ENCODE results near the gene HSD17B7. TPM values are rescaled to one million over a fixed set of nuclear protein-coding genes. Genes with fewer than 3 reads are reported as not detected.

Gene HSD17B7
- total RNA-seq, 1 experiment from 2014 or later: 25.0 TPM

DNA sequence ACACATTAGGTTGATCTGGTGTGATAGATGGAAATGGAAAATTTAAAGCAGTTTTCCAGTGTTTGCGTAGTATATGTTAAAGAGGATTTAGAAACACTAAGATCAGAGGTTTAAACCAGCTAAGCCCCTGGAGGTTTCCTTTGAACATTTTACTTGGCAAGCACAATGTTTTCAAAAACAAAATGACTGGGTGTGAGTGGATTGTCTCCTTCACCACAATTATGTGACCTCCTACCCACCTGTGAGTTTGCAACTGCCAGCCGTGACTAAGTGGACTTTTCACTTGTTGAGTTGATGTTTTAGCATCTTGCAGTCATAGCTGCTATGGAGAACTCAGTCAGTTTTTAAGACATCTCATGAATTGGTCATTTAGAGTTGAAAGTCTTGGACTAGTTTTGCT lies 65.8 kb downstream of the HSD17B7 start (continued):
- TF ChIP-seq PRDM15 (CRISPR knock-in tag; IDR thresholded peaks at IDR 0.05): no peak
- TF ChIP-seq, protein P1, sequence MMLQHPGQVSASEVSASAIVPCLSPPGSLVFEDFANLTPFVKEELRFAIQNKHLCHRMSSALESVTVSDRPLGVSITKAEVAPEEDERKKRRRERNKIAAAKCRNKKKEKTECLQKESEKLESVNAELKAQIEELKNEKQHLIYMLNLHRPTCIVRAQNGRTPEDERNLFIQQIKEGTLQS (CRISPR knock-in tag; conservative IDR thresholded peaks at IDR 0.05): no peak
- no peak for TF ChIP-seq IRF2 (CRISPR knock-in tag; IDR thresholded peaks at IDR 0.05; ENCODE audit: borderline replicate concordance, low read depth)
- TF ChIP-seq, protein P2, sequence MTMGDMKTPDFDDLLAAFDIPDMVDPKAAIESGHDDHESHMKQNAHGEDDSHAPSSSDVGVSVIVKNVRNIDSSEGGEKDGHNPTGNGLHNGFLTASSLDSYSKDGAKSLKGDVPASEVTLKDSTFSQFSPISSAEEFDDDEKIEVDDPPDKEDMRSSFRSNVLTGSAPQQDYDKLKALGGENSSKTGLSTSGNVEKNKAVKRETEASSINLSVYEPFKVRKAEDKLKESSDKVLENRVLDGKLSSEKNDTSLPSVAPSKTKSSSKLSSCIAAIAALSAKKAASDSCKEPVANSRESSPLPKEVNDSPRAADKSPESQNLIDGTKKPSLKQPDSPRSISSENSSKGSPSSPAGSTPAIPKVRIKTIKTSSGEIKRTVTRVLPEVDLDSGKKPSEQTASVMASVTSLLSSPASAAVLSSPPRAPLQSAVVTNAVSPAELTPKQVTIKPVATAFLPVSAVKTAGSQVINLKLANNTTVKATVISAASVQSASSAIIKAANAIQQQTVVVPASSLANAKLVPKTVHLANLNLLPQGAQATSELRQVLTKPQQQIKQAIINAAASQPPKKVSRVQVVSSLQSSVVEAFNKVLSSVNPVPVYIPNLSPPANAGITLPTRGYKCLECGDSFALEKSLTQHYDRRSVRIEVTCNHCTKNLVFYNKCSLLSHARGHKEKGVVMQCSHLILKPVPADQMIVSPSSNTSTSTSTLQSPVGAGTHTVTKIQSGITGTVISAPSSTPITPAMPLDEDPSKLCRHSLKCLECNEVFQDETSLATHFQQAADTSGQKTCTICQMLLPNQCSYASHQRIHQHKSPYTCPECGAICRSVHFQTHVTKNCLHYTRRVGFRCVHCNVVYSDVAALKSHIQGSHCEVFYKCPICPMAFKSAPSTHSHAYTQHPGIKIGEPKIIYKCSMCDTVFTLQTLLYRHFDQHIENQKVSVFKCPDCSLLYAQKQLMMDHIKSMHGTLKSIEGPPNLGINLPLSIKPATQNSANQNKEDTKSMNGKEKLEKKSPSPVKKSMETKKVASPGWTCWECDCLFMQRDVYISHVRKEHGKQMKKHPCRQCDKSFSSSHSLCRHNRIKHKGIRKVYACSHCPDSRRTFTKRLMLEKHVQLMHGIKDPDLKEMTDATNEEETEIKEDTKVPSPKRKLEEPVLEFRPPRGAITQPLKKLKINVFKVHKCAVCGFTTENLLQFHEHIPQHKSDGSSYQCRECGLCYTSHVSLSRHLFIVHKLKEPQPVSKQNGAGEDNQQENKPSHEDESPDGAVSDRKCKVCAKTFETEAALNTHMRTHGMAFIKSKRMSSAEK (CRISPR knock-in tag; IDR thresholded peaks at IDR 0.05; ENCODE audit: borderline replicate concordance): no peak
- TF ChIP-seq ZBTB21 (CRISPR knock-in tag; IDR thresholded peaks at IDR 0.05; ENCODE audit: borderline replicate concordance): no peak

DNA sequence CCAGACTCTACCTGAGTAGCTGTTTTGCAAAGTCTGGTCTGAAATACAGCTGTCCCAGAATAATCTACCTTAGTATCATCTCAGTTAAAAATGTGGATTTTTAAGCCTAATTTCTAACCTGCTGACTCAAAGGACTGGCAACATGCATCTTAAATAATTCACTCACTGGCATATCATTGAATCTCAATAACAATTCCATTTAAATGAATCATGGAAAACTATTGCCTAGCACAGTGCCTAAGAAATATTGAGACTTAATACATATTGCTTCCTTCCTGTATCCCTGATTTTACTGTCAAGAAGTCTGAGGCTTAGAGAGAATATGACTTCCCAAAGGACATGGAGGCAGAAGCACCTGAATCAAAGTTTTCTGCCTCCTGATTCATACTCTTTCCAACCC lies 67.3 kb downstream of the HSD17B7 start:
- CTCF ChIA-PET: interaction anchor here (2.0 kb wide), 1 partner anchor 211 kb away, joined by 9 read pairs; the partner anchor contains the start of gene RGS4
- no peaks in the 10 kb centered on the region for H3K27me3 Mint-ChIP-seq (ENCODE audit: low read depth)

More for the DNA sequence above, 67.3 kb downstream of the HSD17B7 start:
- TF ChIP-seq OVOL2 (CRISPR knock-in tag; IDR thresholded peaks at IDR 0.05; ENCODE audit: borderline replicate concordance) (no peak), TEAD1 (CRISPR knock-in tag; IDR thresholded peaks at IDR 0.05) (no peak), ZBTB21 (CRISPR knock-in tag; IDR thresholded peaks at IDR 0.05; ENCODE audit: borderline replicate concordance) (no peak), NFYB (CRISPR knock-in tag; conservative IDR thresholded peaks at IDR 0.05; ENCODE audit: low read depth) (no peak), ATF1 (CRISPR knock-in tag; IDR thresholded peaks at IDR 0.05) (no peak), ZNF317 (CRISPR knock-in tag; IDR thresholded peaks at IDR 0.05; ENCODE audit: borderline replicate concordance, low read depth) (no peak), USF2 (CRISPR knock-in tag; IDR thresholded peaks at IDR 0.05) (no peak), ERG (CRISPR knock-in tag; IDR thresholded peaks at IDR 0.05) (no peak), ATF6 (CRISPR knock-in tag; IDR thresholded peaks at IDR 0.05) (no peak), ZBTB43 (CRISPR knock-in tag; IDR thresholded peaks at IDR 0.05) (no peak)
- TF ChIP-seq, protein P3, sequence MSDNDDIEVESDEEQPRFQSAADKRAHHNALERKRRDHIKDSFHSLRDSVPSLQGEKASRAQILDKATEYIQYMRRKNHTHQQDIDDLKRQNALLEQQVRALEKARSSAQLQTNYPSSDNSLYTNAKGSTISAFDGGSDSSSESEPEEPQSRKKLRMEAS (CRISPR knock-in tag; IDR thresholded peaks at IDR 0.05): no peak
- no peak overlapping the region for H3K27ac Mint-ChIP-seq
- ATAC-seq (no peak), DNase-seq (ENCODE audit: low spot score) (no peak)
- POLR2A ChIA-PET: no interaction called here
- H3K9me3 Mint-ChIP-seq: no peaks in the 10 kb centered on the region
- H3K4me1 Mint-ChIP-seq: no peaks in the 10 kb centered on the region; the same call in 1 of the 2 replicates
- H3K4me3 Mint-ChIP-seq: no peak overlapping the region
- no peaks in the 10 kb centered on the region for H3K36me3 Mint-ChIP-seq

All from WTC11 (cell line).